Amniotic stem cell (primary cell): Measurements from ENCODE around the gene SH2B3.
"Not testable (repeated sequence)": the region's sequence is repeated elsewhere in the genome, so short reads cannot be mapped to it uniquely, and the experiment has no call there.

ENCODE experiments used
- DNase-seq: peaks from one replicate; lab custom pipeline; 2025; lab: John Stamatoyannopoulos, UW

SH2B3 gene

GRCh38 chr12:111405859-111406473, at the start of gene SH2B3:
TSS of gene SH2B3 (plus strand) at chr12:111405923. CDS start at chr12:111418146, 12,223 bp downstream.
- DNase-seq: no peak

GRCh38 chr12:111359231-111359913, 46.4 kb upstream of the SH2B3 start:
- no peak for DNase-seq

DNA sequence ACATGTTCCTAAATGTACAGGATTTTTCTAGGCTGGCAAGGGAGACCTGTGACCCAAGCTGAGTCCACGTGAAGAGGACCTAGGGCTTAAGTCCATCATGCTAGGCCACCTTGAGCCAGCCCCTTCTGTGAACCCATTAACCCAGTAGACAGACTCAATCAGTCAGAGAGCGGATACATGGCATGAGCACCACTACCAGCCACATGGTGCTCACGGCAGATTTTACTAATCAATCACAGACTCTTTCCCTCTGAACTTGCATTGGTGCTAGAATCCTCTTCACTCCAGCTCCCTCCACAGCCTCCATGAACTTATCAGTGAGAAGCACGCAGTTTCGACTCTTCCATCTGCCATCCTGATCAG, 45.8 kb upstream of the SH2B3 start:
- no peak for DNase-seq

GRCh38 chr12:111360325-111360930, 45.3 kb upstream of the SH2B3 start:
- no peak for DNase-seq

DNA sequence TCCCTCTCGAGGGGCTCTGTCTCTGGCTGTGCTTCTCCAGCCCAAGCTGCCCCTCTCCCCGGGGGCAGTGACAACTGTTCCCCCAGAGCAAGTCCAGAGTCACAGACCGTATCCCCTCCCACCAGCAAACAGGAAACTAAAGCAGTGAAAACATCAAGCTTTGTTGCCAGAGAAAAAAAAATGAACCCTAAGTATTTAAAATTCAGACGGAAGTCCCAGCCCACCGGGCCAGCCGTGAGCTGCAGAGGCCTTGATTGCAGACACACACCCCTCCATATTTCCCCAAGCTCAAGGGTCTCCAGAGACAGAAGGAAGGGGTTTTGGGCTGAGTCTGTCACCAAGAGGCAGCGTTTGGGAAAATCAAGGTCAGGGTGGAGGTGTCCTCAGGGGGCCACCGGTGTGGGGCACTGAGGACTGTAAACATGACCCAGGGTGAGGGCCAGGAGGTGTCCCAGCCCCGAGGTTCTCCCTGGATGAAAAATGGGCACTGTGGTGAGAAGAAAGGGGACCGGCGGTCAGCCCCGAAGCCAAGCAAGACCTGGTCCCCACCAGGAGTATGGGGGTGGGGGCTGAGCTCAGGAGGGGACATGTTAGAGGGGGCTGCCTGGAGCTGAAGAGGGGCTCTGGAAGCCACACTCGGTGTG, 44.5 kb upstream of the SH2B3 start:
- DNase-seq: no peak

DNA sequence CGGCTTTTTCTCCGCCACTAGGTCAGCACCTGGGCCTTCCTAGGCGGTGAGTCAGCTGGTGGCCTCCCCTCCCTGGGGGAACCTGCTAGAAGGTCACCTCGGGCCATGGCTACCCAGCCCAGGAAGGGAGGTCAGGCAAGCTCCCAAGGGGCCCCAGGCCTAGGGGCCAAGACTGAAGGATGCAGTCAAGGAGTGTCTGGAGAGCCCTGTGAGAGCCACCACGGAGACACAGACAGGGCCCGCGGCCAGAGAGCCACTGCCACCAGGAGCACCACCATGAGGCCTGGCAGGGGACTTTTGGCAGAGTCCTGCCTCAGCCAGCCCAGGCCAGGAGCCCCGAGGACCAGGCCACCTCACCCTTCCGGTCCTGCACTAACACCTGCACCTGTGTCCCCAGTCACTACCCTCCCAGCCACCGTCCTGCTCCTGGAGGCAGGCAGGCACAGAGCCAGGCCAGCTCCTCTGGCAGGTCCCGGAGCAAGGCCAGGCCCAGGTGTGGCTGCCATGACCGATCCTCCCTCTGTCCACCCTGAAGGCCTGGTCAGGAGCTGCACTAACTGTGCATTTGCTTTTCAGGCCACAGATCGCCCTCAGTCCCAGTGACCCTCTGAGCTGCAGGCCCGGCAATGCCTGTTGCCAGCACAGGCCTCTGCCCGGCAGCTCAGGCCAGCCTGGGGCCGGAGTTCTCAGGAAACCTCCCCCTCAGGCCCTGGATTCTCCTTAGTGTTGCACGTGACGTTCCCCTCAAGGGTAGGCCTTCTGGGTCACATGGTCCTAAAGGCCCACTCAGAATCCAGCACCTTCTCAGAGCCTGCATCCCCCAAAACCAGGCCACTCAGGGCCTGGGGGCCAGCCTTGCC, 43.8 kb upstream of the SH2B3 start:
- no peak for DNase-seq

- no peak for DNase-seq
These were observed 42.8 kb upstream of the SH2B3 start for GRCh38 chr12:111362687-111363475.

GRCh38 chr12:111363578-111363977, 42.1 kb upstream of the SH2B3 start:
- no peak for DNase-seq

DNA sequence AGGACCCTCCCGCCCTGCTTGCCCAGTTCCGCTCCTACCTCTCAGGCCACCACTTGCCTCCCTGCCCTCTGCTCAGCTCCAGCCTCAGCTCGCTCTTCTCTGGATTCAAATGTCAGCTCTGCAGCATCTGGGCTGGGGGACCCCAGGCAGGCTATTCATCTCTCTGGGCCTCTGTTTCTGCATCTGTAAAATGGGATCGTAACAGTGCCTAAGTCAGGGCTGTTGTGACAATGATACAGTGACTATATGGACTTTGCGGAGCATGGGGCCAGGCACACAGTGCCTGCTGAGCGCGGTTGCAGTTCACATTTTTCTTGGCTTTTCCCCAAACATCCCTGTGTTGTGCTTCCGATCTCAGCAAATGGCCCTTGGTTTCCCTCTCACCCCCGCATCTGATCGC, 39.6 kb upstream of the SH2B3 start:
- no peak for DNase-seq

- no peak for DNase-seq
These were observed 39.1 kb upstream of the SH2B3 start for GRCh38 chr12:111366583-111366982.

- DNase-seq: no peak
These were observed 38.0 kb upstream of the SH2B3 start for GRCh38 chr12:111367661-111368221.

DNA sequence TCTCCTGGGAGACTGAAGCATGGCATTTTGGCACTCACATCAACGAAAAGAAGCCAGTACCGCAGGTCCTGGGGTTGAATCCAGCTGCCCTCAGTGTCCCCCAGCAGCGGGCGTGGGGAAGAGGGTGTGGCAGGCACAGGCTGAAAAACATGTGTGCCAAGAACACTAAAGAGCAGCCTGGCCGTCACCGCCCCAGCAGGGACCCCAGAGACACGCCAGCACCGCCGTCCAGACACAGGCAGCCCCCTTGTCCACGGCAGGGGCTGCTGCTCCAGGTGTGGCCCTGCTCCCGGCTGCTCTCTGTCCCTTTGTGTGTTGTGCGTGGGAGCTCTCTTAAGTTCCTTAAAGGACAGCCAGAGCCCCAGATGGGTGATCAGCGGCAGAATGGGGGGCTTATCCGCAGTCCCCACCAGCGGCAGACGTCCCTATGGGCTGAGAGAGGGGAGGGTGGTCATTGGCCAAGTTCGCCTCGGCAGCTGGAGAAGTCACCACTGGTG, 37.4 kb upstream of the SH2B3 start:
- DNase-seq: no peak

- DNase-seq: peak; percentile 60
These were observed 36.8 kb upstream of the SH2B3 start, which contains the start of gene PHETA1 for GRCh38 chr12:111368788-111369495. TSS of gene PHETA1 (minus strand) at chr12:111369095. CDS start at chr12:111363427, 5,668 bp downstream.

GRCh38 chr12:111369496-111370220, 36.1 kb upstream of the SH2B3 start:
- no peak for DNase-seq

DNA sequence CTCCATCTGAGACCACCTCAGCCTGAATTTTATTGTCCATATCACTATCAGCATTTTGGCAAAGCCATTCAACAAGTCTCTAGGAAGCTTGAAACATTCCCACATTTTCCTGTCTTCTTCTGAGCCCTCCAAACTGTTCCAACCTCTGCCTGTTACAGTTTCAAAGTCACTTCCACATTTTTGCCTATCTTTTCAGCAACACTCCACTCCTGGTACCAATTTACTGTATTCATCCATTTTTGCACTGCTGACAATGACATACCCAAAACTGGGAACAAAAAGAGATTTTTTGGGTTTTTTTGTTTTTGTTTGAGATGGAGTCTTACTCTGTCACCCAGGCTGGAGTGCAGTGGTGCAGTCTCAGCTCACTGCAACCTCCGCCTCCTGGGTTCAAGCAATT, 32.5 kb upstream of the SH2B3 start:
- not testable (repeated sequence) for DNase-seq

DNA sequence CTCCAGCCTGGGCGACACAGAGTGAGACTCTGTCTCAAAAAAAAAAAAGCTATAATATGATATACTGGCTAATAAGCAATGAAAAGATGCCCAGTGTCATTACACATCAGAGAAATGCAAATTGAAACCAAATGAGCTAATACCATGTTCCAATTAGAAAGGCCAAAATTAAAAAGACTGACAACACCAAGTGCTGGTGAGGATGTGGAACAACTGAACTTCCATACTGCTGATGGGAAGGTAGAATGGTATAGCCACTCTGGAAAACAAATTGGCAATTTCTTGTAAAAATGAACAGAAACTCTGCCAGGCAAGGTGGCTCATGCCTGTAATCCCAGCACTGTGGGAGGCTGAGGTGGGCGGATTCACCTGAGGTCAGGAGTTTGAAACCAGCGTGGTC, 28.3 kb upstream of the SH2B3 start:
- no peak for DNase-seq

DNA sequence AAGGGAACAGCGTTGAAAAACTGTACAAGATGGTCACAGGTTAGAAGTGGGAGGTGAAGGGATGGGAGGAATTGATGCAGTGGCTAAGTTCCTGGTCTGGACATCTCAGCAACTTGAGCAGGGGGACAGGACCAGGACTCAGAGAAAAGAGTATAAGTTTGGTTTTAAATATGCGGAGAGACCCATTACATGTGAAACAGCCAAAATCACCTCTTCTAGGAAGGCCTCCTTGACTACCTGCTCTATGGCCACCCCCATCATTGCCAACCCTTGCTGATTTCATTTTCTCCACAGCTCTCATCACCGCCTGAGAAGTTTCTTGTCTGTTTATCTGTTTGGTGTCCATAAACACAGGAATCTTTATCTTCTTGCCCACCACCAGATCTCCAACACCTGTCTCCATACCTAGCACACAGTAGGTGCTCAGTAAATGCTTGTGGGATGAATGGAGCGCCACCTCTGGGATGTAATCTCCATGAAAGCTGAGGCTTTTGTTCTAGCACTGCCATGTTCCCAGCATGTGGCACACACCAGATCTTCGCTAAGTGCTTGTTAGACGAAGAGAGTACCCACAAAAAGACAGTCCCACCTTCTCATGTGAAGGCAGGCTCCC, 25.7 kb upstream of the SH2B3 start:
- no peak for DNase-seq

DNA sequence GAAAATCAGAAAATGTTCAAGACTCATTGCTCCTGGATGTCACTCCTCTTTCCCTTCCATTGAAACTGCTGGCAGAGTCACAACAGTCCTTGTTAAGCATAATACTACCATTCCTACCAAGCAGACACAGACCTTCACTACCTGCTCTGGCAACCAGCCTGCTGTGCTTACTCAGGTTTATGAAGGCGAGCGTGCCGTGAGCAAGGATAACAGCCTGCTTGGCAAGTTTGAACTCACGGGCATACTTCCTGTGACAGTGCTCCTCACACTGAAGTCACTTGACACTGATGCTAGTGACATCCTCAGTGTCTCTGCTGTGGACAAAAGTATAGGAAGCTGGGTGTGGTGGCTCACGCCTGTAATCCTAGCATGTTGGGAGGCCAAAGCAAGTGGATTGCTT, 21.1 kb upstream of the SH2B3 start:
- DNase-seq: no peak

DNA sequence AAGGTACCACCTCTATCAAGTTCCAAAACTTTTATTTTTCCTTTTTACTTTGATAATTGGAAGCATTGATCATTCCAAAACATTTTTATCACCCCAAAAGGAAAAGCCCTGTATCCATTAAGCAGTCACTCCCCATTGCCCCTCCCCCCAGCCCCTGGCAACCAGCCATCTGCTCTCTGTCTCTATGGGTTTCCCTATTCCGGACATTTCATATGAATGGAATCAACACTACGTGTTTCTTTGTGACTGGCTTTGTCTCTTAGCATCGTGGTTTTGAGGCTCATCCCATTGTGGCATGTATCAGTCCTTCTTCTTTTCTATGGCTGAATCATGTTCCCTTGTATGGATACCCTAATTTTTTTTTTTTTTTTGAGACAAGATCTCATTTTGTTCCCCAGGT, 18.8 kb upstream of the SH2B3 start:
- DNase-seq: no peak
